Measurements from ENCODE around the gene PLPPR3. TPM values are rescaled to one million over a fixed set of nuclear protein-coding genes. Genes with fewer than 3 reads are reported as not detected.

PLPPR3 gene
- total and polyA plus RNA-seq, 4 donors: 3.1 TPM; not detected in 3

- H3K36me3 ChIP-seq (ENCODE audit: control insufficient read depth in 4 of 4, insufficient read depth in 3 of 4, low read depth in 1 of 4, low read length in 3 of 4): no peaks in the 10 kb centered on the region
- no peak overlapping the region for H3K27ac ChIP-seq (ENCODE audit: low read depth in 1 of 2, low read length in 2 of 2)
- TF ChIP-seq CTCF (IDR thresholded peaks at IDR 0.05; ENCODE audit: low read depth, low read length, missing input control) (no peak), NR2F2 (IDR thresholded peaks at IDR 0.05) (no peak), HNF4G (IDR thresholded peaks at IDR 0.05) (no peak), RAD21 (IDR thresholded peaks at IDR 0.05) (no peak), TAF1 (conservative IDR thresholded peaks at IDR 0.05) (no peak), YY1 (IDR thresholded peaks at IDR 0.05) (no peak), MAX (IDR thresholded peaks at IDR 0.05) (no peak), RXRA (IDR thresholded peaks at IDR 0.05) (no peak), ZBTB33 (IDR thresholded peaks at IDR 0.05) (no peak), SP1 (IDR thresholded peaks at IDR 0.05) (no peak), FOXA1 (IDR thresholded peaks at IDR 0.05) (no peak)
- H3K9ac ChIP-seq (ENCODE audit: low read depth in 1 of 2, low read length in 2 of 2): no peak overlapping the region
- WGBS: 26% methylated on average over 60 of the region's 60 CpGs
- H3K4me1 ChIP-seq (ENCODE audit: control insufficient read depth in 4 of 4, insufficient read depth in 4 of 4, low read length in 3 of 4): peaks cover 0 to 20% (median 11%) of the 10 kb centered on the region in 4 donors
- H3K27me3 ChIP-seq (ENCODE audit: control insufficient read depth in 4 of 4, insufficient read depth in 4 of 4, low read length in 3 of 4): no peaks in the 10 kb centered on the region
- H3K4me3 ChIP-seq (ENCODE audit: low read depth in 1 of 3, low read length in 3 of 3): no peak overlapping the region
- peaks cover 0 to 1% (median 0%) of the 10 kb centered on the region in 4 donors for H3K9me3 ChIP-seq (ENCODE audit: control insufficient read depth in 4 of 4, low read length in 3 of 4)
- DNase-seq (ENCODE audit: low spot score): peak; percentile 79
These were observed 40.2 kb upstream of the PLPPR3 start for GRCh38 chr19:861756-862580.

- Histone ChIP-seq H3K4me1 (ENCODE audit: control insufficient read depth in 4 of 4, insufficient read depth in 4 of 4, low read length in 3 of 4) (peaks cover 0 to 20% (median 11%) of the 10 kb centered on the region in 4 donors), H3K36me3 (ENCODE audit: control insufficient read depth in 4 of 4, insufficient read depth in 3 of 4, low read depth in 1 of 4, low read length in 3 of 4) (no peaks in the 10 kb centered on the region), H3K9me3 (ENCODE audit: control insufficient read depth in 4 of 4, low read length in 3 of 4) (peaks cover 0 to 1% (median 0%) of the 10 kb centered on the region in 4 donors), H3K27me3 (ENCODE audit: control insufficient read depth in 4 of 4, insufficient read depth in 4 of 4, low read length in 3 of 4) (no peaks in the 10 kb centered on the region), H3K9ac (ENCODE audit: low read depth in 1 of 2, low read length in 2 of 2) (no peak overlapping the region), H3K4me3 (ENCODE audit: low read depth in 1 of 3, low read length in 3 of 3) (no peak overlapping the region), H3K27ac (ENCODE audit: low read depth in 1 of 2, low read length in 2 of 2) (no peak overlapping the region)
- 66% methylated on average over 34 of the region's 35 CpGs for WGBS
- no peak for DNase-seq (ENCODE audit: low spot score)
- no peak for TF ChIP-seq HNF4G (IDR thresholded peaks at IDR 0.05)
These were observed 39.5 kb upstream of the PLPPR3 start for GRCh38 chr19:861141-861755.
